NT2/D1 (cell line): ENCODE data around the gene CCL22.

Experiments
- SUZ12 ChIP-seq: IDR thresholded peaks from 2 replicates; pipeline ENCODE4 v1.6.1; 2011; ENCODE audit not compliant: insufficient read length, insufficient read depth; ENCODE audit errors: extremely low read depth
- YY1 ChIP-seq: IDR thresholded peaks from 2 replicates; pipeline ENCODE4 v1.6.1; 2011; ENCODE audit not compliant: insufficient read length, insufficient read depth
- ZNF274 ChIP-seq: IDR thresholded peaks from 2 replicates; pipeline ENCODE4 v1.6.1; 2011; ENCODE audit warnings: mild to moderate bottlenecking, low read depth, low read length

- TF ChIP-seq ZNF274 (no peak), YY1 (no peak), SUZ12 (no peak)
These were observed 40.2 kb upstream of the CCL22 start for GRCh38 chr16:57318240-57318970.
